HG03571 (cell line): ENCODE results near the gene NAV3.
"Not testable (repeated sequence)": the region's sequence is repeated elsewhere in the genome, so short reads cannot be mapped to it uniquely, and the experiment has no call there.

Experiments
- ATAC-seq: cut with Tn5 transposase; IDR thresholded peaks from one replicate; pipeline ENCODE4 v1.9.1; 2021; ENCODE audit not compliant: unreplicated experiment

NAV3 gene

GRCh38 chr12:78101113-78101876 is 270.6 kb downstream of the NAV3 start:
- no peak for ATAC-seq

- ATAC-seq: no peak
These were observed 271.4 kb downstream of the NAV3 start for GRCh38 chr12:78101946-78102635.

- ATAC-seq: not testable (repeated sequence)
These were observed 272.1 kb downstream of the NAV3 start for GRCh38 chr12:78102801-78103200.

- ATAC-seq: no peak
These were observed 285.2 kb downstream of the NAV3 start for GRCh38 chr12:78115889-78116288.

- no peak for ATAC-seq
These were observed 287.3 kb downstream of the NAV3 start for GRCh38 chr12:78118036-78118435.

GRCh38 chr12:78118486-78118885 is 287.8 kb downstream of the NAV3 start:
- no peak for ATAC-seq

- no peak for ATAC-seq
These were observed 288.7 kb downstream of the NAV3 start for GRCh38 chr12:78119351-78119918.

- no peak for ATAC-seq
These were observed 289.6 kb downstream of the NAV3 start for GRCh38 chr12:78120306-78120705.

- no peak for ATAC-seq
These were observed 290.3 kb downstream of the NAV3 start for GRCh38 chr12:78120866-78121560.

GRCh38 chr12:78121969-78122610 is 291.4 kb downstream of the NAV3 start:
- ATAC-seq: no peak

- ATAC-seq: no peak
These were observed 297.5 kb downstream of the NAV3 start for GRCh38 chr12:78128211-78128610.

- ATAC-seq: no peak
These were observed 313.0 kb downstream of the NAV3 start for GRCh38 chr12:78143717-78144116.

GRCh38 chr12:78145398-78145797 is 314.7 kb downstream of the NAV3 start:
- ATAC-seq: no peak

GRCh38 chr12:78146365-78146772 is 315.7 kb downstream of the NAV3 start:
- peak; percentile 82 for ATAC-seq

GRCh38 chr12:78149459-78149858 is 318.8 kb downstream of the NAV3 start:
- no peak for ATAC-seq

GRCh38 chr12:78155546-78155945 is 324.9 kb downstream of the NAV3 start:
- no peak for ATAC-seq

GRCh38 chr12:78156751-78157150 is 326.1 kb downstream of the NAV3 start:
- ATAC-seq: no peak

- no peak for ATAC-seq
These were observed 326.5 kb downstream of the NAV3 start for GRCh38 chr12:78157199-78157598.

- no peak for ATAC-seq
These were observed 333.5 kb downstream of the NAV3 start for GRCh38 chr12:78164154-78164553.

- ATAC-seq: no peak
These were observed 336.8 kb downstream of the NAV3 start for GRCh38 chr12:78167510-78167909.

GRCh38 chr12:78171061-78171460 is 340.4 kb downstream of the NAV3 start:
- ATAC-seq: no peak
